Mesothelial cell of epicardium (in vitro differentiated cells): ENCODE results near the gene TERB1. TPM values are rescaled to one million over a fixed set of nuclear protein-coding genes. Genes with fewer than 3 reads are reported as not detected.

ENCODE experiments used
- DNase-seq, 2 experiments: peaks; one replicate each; pipeline ENCODE4 v3.0.0; 2021; ENCODE audit warnings: low spot score in 2 of 2; ENCODE audit not compliant: unreplicated experiment in 2 of 2
- H3K27ac Mint-ChIP-seq: 2 replicates; pipeline ENCODE4 v1.8.0; 2021; ENCODE audit warnings: mixed read lengths
- H3K27me3 Mint-ChIP-seq: 2 replicates; pipeline ENCODE4 v1.8.0; 2021; ENCODE audit warnings: low read depth, mixed read lengths
- H3K36me3 Mint-ChIP-seq: 2 replicates; pipeline ENCODE4 v1.8.0; 2021; ENCODE audit warnings: mixed read lengths
- H3K4me1 Mint-ChIP-seq: 2 replicates; pipeline ENCODE4 v1.8.0; 2021; ENCODE audit warnings: mixed read lengths
- H3K4me3 Mint-ChIP-seq: 2 replicates; pipeline ENCODE4 v1.8.0; 2021; ENCODE audit warnings: mild to moderate bottlenecking, moderate library complexity, mixed read lengths
- H3K9me3 Mint-ChIP-seq: 2 replicates; pipeline ENCODE4 v1.8.0; 2021; ENCODE audit warnings: mixed read lengths
- CTCF ChIP-seq: fragments of 200-600 bp; sonication (generic); IDR thresholded peaks from one replicate; pipeline ENCODE4 v1.5.0; 2021; ENCODE audit warnings: antibody characterized with exemption; ENCODE audit not compliant: unreplicated experiment
- total RNA-seq: library from RNA; stranded (reverse); gene quantifications from 3 replicates; pipeline ENCODE4 v1.2.1, GENCODE V29; 2021

Gene TERB1
- total RNA-seq, 1 donor from 2014 or later, result 0.49 TPM

- Mint-ChIP-seq H3K4me1 (peaks cover 2% of the 10 kb centered on the region), H3K4me3 (no peak overlapping the region), H3K36me3 (no peaks in the 10 kb centered on the region), H3K27me3 (peaks cover 57% of the 10 kb centered on the region), H3K27ac (no peak overlapping the region), H3K9me3 (no peaks in the 10 kb centered on the region)
- no peak for DNase-seq
- TF ChIP-seq CTCF, result no peak
These were observed 46.2 kb upstream of the TERB1 start for GRCh38 chr16:66847533-66848067.

GRCh38 chr16:66846831-66847230 is 45.4 kb upstream of the TERB1 start:
- Mint-ChIP-seq H3K4me3 (no peak overlapping the region), H3K27ac (no peak overlapping the region), H3K9me3 (no peaks in the 10 kb centered on the region), H3K36me3 (no peaks in the 10 kb centered on the region), H3K4me1 (peaks cover 2% of the 10 kb centered on the region), H3K27me3 (peaks cover 63% of the 10 kb centered on the region)
- TF ChIP-seq CTCF, result no peak
- DNase-seq, result no peak

GRCh38 chr16:66846266-66846665 is 44.9 kb upstream of the TERB1 start:
- no peak for TF ChIP-seq CTCF
- DNase-seq, result no peak
- Mint-ChIP-seq H3K27me3 (peaks cover 69% of the 10 kb centered on the region), H3K4me1 (peaks cover 2% of the 10 kb centered on the region), H3K36me3 (no peaks in the 10 kb centered on the region), H3K9me3 (no peaks in the 10 kb centered on the region), H3K4me3 (no peak overlapping the region), H3K27ac (no peak overlapping the region)

- DNase-seq, result no peak
- H3K4me1 Mint-ChIP-seq, result peaks cover 2% of the 10 kb centered on the region
- peaks cover 72% of the 10 kb centered on the region for H3K27me3 Mint-ChIP-seq
- no peak for TF ChIP-seq CTCF
- H3K27ac Mint-ChIP-seq, result no peak overlapping the region
- H3K4me3 Mint-ChIP-seq, result no peak overlapping the region
- no peaks in the 10 kb centered on the region for H3K9me3 Mint-ChIP-seq
- no peaks in the 10 kb centered on the region for H3K36me3 Mint-ChIP-seq
These were observed 44.4 kb upstream of the TERB1 start for GRCh38 chr16:66845791-66846221.

GRCh38 chr16:66845080-66845410 is 43.7 kb upstream of the TERB1 start:
- DNase-seq, result no peak
- H3K36me3 Mint-ChIP-seq, result no peaks in the 10 kb centered on the region
- H3K4me3 Mint-ChIP-seq, result peak overlapping the region; percentile 54
- peaks cover 77% of the 10 kb centered on the region for H3K27me3 Mint-ChIP-seq
- no peak for TF ChIP-seq CTCF
- no peak overlapping the region for H3K27ac Mint-ChIP-seq
- peaks cover under 1% of the 10 kb centered on the region for H3K9me3 Mint-ChIP-seq
- peaks cover 2% of the 10 kb centered on the region for H3K4me1 Mint-ChIP-seq
